Measurements from ENCODE around the gene PHLDB1.

Gene PHLDB1

GRCh38 chr11:118690553-118691304 is 83.3 kb downstream of the PHLDB1 start:
- peak overlapping the region; percentile 55 for H3K9ac ChIP-seq (ENCODE audit: low read length)
- no peaks in the 10 kb centered on the region for H3K36me3 ChIP-seq (ENCODE audit: control insufficient read depth, insufficient read depth, low read length)
- H3K4me1 ChIP-seq (ENCODE audit: control insufficient read depth, insufficient read depth, low read length), result peaks cover 26% of the 10 kb centered on the region
- no peaks in the 10 kb centered on the region for H3K27me3 ChIP-seq (ENCODE audit: control insufficient read depth, insufficient read depth, low read length)
- H3K4me3 ChIP-seq (ENCODE audit: low read length), result no peak overlapping the region
- H3K9me3 ChIP-seq (ENCODE audit: control insufficient read depth, low read length), result no peaks in the 10 kb centered on the region

- Histone ChIP-seq H3K27me3 (ENCODE audit: control insufficient read depth, insufficient read depth, low read length) (no peaks in the 10 kb centered on the region), H3K9ac (ENCODE audit: low read length) (no peak overlapping the region), H3K9me3 (ENCODE audit: control insufficient read depth, low read length) (no peaks in the 10 kb centered on the region), H3K36me3 (ENCODE audit: control insufficient read depth, insufficient read depth, low read length) (no peaks in the 10 kb centered on the region), H3K4me3 (ENCODE audit: low read length) (no peak overlapping the region), H3K4me1 (ENCODE audit: control insufficient read depth, insufficient read depth, low read length) (peaks cover 26% of the 10 kb centered on the region)
Observed at GRCh38 chr11:118691926-118692830, 84.8 kb downstream of the PHLDB1 start.

DNA sequence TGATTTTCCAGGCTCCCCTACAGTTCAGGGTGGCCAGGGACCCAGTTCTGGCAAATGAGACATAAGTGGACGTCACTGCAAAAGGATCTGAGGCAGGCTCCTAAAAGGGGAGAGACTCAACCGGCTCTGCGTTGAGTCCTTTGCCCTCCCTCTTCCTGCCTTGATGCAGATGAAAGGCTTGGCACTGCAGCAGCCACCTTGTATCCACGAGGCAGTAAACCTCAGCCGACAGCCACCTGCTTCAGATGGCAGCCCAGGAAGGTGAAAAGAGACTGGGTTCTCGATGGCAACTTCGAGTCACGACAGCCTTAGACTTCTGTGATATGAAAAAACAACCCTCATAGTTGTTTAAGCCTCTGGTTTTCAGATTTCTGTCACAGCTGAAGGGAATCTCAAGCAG is 86.8 kb downstream of the PHLDB1 start:
- H3K9me3 ChIP-seq (ENCODE audit: control insufficient read depth, low read length), result no peaks in the 10 kb centered on the region
- no peak overlapping the region for H3K9ac ChIP-seq (ENCODE audit: low read length)
- H3K4me3 ChIP-seq (ENCODE audit: low read length), result no peak overlapping the region
- H3K27me3 ChIP-seq (ENCODE audit: control insufficient read depth, insufficient read depth, low read length), result no peaks in the 10 kb centered on the region
- H3K36me3 ChIP-seq (ENCODE audit: control insufficient read depth, insufficient read depth, low read length), result no peaks in the 10 kb centered on the region
- H3K4me1 ChIP-seq (ENCODE audit: control insufficient read depth, insufficient read depth, low read length), result peaks cover 21% of the 10 kb centered on the region

GRCh38 chr11:118694771-118695170 is 87.4 kb downstream of the PHLDB1 start:
- H3K4me1 ChIP-seq (ENCODE audit: control insufficient read depth, insufficient read depth, low read length), result peaks cover 18% of the 10 kb centered on the region
- no peak overlapping the region for H3K4me3 ChIP-seq (ENCODE audit: low read length)
- no peak overlapping the region for H3K9ac ChIP-seq (ENCODE audit: low read length)
- no peaks in the 10 kb centered on the region for H3K27me3 ChIP-seq (ENCODE audit: control insufficient read depth, insufficient read depth, low read length)
- H3K36me3 ChIP-seq (ENCODE audit: control insufficient read depth, insufficient read depth, low read length), result no peaks in the 10 kb centered on the region
- H3K9me3 ChIP-seq (ENCODE audit: control insufficient read depth, low read length), result no peaks in the 10 kb centered on the region

DNA sequence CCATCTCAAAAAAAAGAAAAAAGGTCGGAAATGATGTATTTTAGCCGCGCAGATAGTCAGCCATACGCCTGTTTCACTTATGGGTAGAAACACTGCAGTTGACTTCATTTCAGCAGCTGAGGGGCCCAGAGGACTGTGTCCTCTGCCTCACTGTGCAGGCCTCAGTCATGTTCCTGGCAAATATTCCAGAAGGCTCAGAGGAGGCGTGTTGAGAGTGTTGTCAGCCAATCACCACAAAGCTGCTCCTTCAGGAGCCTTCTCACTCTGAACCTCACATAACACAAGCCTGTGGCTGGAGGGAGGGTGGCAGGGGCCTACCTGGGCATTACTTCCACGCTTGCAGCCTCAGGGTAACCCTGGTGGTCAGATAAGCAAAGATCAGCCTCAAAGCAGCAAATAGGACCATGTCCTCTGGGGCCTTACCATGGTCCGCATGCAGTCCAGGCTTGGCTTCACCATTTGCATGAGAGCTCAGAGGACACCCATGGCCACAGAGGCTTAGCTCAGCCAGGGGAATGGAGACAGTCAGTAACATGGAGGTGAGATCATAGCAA is 89.3 kb downstream of the PHLDB1 start:
- H3K4me1 ChIP-seq (ENCODE audit: control insufficient read depth, insufficient read depth, low read length), result peaks cover 9% of the 10 kb centered on the region
- no peak overlapping the region for H3K4me3 ChIP-seq (ENCODE audit: low read length)
- H3K36me3 ChIP-seq (ENCODE audit: control insufficient read depth, insufficient read depth, low read length), result no peaks in the 10 kb centered on the region
- H3K27me3 ChIP-seq (ENCODE audit: control insufficient read depth, insufficient read depth, low read length), result no peaks in the 10 kb centered on the region
- no peaks in the 10 kb centered on the region for H3K9me3 ChIP-seq (ENCODE audit: control insufficient read depth, low read length)
- H3K9ac ChIP-seq (ENCODE audit: low read length), result no peak overlapping the region

GRCh38 chr11:118697346-118697745 is 89.9 kb downstream of the PHLDB1 start:
- Histone ChIP-seq H3K9me3 (ENCODE audit: control insufficient read depth, low read length) (no peaks in the 10 kb centered on the region), H3K4me3 (ENCODE audit: low read length) (no peak overlapping the region), H3K36me3 (ENCODE audit: control insufficient read depth, insufficient read depth, low read length) (no peaks in the 10 kb centered on the region), H3K4me1 (ENCODE audit: control insufficient read depth, insufficient read depth, low read length) (peaks cover 9% of the 10 kb centered on the region), H3K27me3 (ENCODE audit: control insufficient read depth, insufficient read depth, low read length) (no peaks in the 10 kb centered on the region), H3K9ac (ENCODE audit: low read length) (no peak overlapping the region)

DNA sequence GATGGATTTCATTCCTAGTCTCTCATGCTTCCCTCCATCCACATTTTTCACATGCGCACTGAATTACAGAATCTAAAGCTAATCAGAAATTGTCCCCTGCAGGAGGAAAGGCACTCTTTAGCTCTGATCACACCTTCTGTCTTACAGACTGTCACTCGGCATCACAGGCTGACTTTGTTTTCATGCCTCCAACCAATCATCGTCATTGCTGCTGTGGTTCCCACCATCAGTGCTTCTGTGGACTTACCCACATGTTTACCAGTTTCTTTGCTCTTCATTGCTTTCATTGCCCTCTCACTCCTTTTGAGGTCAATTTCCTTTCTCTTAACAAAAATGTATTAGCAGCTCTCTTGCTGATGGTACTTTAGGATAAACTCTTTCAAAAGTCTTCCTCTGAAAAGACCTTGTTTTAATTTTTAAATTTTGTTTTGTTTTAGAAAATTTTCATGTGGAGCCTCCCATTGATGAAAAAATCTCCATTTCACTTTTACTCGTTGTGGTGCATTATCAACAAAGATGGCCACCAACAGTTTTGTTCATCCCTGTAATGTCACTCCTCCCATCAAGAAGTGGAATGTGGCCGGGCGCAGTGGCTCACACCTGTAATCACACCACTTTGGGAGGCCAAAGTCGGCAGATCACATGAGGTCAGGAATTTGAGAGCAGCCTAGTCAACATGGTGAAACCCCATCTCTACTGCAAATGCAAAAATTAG is 92.2 kb downstream of the PHLDB1 start:
- no peak overlapping the region for H3K4me3 ChIP-seq (ENCODE audit: low read length)
- no peaks in the 10 kb centered on the region for H3K27me3 ChIP-seq (ENCODE audit: control insufficient read depth, insufficient read depth, low read length)
- H3K4me1 ChIP-seq (ENCODE audit: control insufficient read depth, insufficient read depth, low read length), result no peaks in the 10 kb centered on the region
- no peaks in the 10 kb centered on the region for H3K9me3 ChIP-seq (ENCODE audit: control insufficient read depth, low read length)
- no peak overlapping the region for H3K9ac ChIP-seq (ENCODE audit: low read length)
- no peaks in the 10 kb centered on the region for H3K36me3 ChIP-seq (ENCODE audit: control insufficient read depth, insufficient read depth, low read length)

- Histone ChIP-seq H3K9ac (ENCODE audit: low read length) (no peak overlapping the region), H3K4me1 (ENCODE audit: control insufficient read depth, insufficient read depth, low read length) (no peaks in the 10 kb centered on the region), H3K9me3 (ENCODE audit: control insufficient read depth, low read length) (no peaks in the 10 kb centered on the region), H3K36me3 (ENCODE audit: control insufficient read depth, insufficient read depth, low read length) (no peaks in the 10 kb centered on the region), H3K4me3 (ENCODE audit: low read length) (no peak overlapping the region), H3K27me3 (ENCODE audit: control insufficient read depth, insufficient read depth, low read length) (no peaks in the 10 kb centered on the region)
Observed at GRCh38 chr11:118703563-118704106, 96.2 kb downstream of the PHLDB1 start.

- H3K27me3 ChIP-seq (ENCODE audit: control insufficient read depth, insufficient read depth, low read length), result no peaks in the 10 kb centered on the region
- no peaks in the 10 kb centered on the region for H3K4me1 ChIP-seq (ENCODE audit: control insufficient read depth, insufficient read depth, low read length)
- no peak overlapping the region for H3K9ac ChIP-seq (ENCODE audit: low read length)
- H3K36me3 ChIP-seq (ENCODE audit: control insufficient read depth, insufficient read depth, low read length), result no peaks in the 10 kb centered on the region
- no peaks in the 10 kb centered on the region for H3K9me3 ChIP-seq (ENCODE audit: control insufficient read depth, low read length)
- H3K4me3 ChIP-seq (ENCODE audit: low read length), result no peak overlapping the region
Observed at GRCh38 chr11:118705111-118705741, 97.8 kb downstream of the PHLDB1 start.

- no peak overlapping the region for H3K9ac ChIP-seq (ENCODE audit: low read length)
- H3K4me1 ChIP-seq (ENCODE audit: control insufficient read depth, insufficient read depth, low read length), result no peaks in the 10 kb centered on the region
- H3K9me3 ChIP-seq (ENCODE audit: control insufficient read depth, low read length), result no peaks in the 10 kb centered on the region
- H3K27me3 ChIP-seq (ENCODE audit: control insufficient read depth, insufficient read depth, low read length), result no peaks in the 10 kb centered on the region
- H3K36me3 ChIP-seq (ENCODE audit: control insufficient read depth, insufficient read depth, low read length), result no peaks in the 10 kb centered on the region
- H3K4me3 ChIP-seq (ENCODE audit: low read length), result no peak overlapping the region
Observed at GRCh38 chr11:118705791-118706545, 98.6 kb downstream of the PHLDB1 start.

- H3K4me3 ChIP-seq (ENCODE audit: low read length), result no peak overlapping the region
- H3K27me3 ChIP-seq (ENCODE audit: control insufficient read depth, insufficient read depth, low read length), result no peaks in the 10 kb centered on the region
- no peaks in the 10 kb centered on the region for H3K4me1 ChIP-seq (ENCODE audit: control insufficient read depth, insufficient read depth, low read length)
- no peak overlapping the region for H3K9ac ChIP-seq (ENCODE audit: low read length)
- no peaks in the 10 kb centered on the region for H3K36me3 ChIP-seq (ENCODE audit: control insufficient read depth, insufficient read depth, low read length)
- no peaks in the 10 kb centered on the region for H3K9me3 ChIP-seq (ENCODE audit: control insufficient read depth, low read length)
Observed at GRCh38 chr11:118706546-118706825, 99.1 kb downstream of the PHLDB1 start.
